Measurements from ENCODE around the gene CMTM2.
"Not testable (repeated sequence)": the region's sequence is repeated elsewhere in the genome, so short reads cannot be mapped to it uniquely, and the experiment has no call there.

The CMTM2 gene

DNA sequence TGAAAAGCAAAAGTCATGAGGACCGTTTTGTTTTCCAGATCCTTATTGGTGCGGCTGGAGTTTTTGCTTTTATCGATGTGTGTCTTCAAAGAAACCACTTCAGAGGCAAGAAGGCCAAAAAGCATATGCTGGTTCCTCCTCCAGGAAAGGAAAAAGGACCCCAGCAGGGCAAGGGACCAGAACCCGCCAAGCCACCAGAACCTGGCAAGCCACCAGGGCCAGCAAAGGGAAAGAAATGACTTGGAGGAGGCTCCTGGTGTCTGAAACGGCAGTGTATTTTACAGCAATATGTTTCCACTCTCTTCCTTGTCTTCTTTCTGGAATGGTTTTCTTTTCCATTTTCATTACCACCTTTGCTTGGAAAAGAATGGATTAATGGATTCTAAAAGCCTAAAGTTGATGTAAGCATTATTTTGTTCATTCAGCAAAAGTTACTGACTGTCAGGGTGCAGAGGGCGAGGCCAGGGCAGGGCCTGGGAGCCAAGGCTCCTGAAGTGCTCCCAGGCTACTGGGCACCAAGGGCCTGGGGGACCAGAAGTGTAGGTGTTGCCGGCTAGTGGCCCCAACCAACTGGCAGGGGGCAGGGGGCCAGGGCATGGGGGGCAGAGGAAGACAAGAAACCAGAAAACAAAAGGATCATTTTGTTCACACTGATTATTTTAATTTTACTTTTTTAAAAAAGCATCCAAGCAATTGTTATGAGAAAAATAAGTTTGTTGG, 8.8 kb downstream of the CMTM2 start:
- no peak for DNase-seq

- DNase-seq: peak; percentile 75
Measured at GRCh38 chr16:66588981-66589713, 9.9 kb downstream of the CMTM2 start.

- no peak for DNase-seq
Measured at GRCh38 chr16:66590322-66590721, 11.1 kb downstream of the CMTM2 start.

- no peak for DNase-seq
Measured at GRCh38 chr16:66591018-66591417, 11.8 kb downstream of the CMTM2 start.

DNA sequence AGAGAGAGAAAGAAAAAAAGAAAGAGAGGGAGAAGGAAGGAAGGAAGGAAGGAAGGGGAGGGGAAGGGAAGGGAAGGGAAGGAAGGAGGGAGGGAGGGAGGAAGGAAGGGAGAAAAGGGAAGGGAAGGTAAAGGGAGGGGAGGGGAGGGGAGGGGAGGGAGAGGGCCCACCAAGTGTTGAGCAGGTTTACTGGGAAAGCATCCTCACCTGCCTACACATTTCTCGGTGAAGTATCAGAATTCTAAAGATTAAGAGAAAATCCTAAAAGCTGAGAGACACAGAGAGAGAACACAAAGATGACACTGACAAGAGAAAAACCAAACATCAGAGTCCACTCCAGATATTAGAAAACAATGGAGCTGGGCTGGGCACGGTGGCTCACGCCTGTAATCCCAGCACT, 13.0 kb downstream of the CMTM2 start:
- no peak for DNase-seq

DNA sequence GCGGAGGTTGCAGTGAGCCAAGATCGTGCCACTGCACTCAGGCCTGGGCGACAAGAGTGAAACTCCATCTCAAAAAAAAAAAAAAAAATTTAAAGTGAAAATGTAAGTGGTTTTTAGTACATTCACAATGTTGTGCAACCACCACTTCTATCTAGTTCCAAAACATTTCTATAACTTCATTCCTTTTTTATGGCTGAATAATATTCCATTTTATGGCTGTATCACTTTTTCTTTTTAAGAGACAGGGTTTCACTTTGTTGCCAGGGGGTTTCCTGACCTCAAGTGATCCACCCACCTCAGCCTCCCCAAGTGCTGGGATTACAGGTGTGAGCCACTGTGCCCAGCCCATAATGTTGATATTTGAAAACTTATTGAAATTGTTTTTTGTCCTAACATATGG, 13.6 kb downstream of the CMTM2 start:
- DNase-seq: no peak

DNA sequence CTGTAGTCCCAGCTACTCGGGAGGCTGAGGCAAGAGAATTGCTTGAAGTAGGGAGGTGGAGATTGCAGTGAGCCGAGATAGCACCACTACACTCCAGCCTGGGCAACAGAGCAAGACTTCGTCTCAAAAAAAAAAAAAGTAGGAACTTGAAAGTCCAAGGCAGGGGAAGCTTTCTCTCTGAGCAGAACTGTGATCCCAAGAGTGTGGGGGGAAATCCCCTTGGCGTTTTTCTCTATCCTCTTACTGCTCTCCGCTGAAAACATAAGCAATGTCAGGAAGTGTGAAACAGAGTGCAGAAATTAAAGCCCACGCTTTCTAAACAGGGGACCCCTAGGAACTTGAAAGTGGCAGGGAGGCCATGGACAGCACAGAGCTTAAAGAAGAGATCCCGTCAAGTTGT, 15.5 kb downstream of the CMTM2 start:
- DNase-seq: no peak

- DNase-seq: not testable (repeated sequence)
Measured at GRCh38 chr16:66596559-66596958, 17.3 kb downstream of the CMTM2 start.

DNA sequence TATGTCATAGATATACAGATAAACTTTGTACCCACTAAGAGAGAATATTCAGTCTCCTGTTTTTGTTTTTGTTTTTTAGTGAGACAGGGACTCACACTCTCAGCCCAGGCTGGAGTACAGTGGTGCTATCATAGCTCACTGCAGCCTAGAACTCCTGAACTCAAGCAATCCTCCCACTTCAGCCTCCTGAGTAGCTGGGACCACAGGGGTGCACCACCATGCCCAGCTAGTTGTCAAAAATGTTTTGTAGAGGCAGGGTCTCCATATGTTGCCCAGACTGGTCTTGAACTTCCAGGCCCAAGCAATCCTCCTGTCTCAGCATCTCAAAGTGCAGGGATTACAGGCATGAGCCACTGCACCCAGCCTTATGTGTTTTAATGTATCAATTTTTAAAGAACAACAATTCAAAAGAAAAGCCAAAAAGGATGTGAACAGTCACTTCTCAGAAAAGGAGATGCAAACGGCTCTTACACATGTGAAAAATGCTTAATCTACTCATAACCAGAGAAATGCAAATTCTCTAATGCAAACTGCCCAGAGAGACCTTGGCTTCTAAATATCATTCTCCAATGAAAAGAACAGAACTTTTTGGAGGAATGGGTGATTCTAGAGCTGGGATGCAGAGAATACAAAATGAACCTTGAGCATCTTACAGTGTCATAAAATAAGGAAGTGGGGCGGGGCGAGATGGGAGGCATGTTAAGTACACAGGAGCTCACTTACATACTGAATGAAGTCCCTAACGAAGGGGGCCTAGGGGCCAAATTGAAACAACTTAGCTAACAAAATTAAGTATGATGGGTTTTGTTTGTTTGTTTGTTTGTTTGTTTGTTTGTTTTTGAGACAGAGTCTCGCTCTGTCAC, 18.0 kb downstream of the CMTM2 start:
- DNase-seq: no peak

DNA sequence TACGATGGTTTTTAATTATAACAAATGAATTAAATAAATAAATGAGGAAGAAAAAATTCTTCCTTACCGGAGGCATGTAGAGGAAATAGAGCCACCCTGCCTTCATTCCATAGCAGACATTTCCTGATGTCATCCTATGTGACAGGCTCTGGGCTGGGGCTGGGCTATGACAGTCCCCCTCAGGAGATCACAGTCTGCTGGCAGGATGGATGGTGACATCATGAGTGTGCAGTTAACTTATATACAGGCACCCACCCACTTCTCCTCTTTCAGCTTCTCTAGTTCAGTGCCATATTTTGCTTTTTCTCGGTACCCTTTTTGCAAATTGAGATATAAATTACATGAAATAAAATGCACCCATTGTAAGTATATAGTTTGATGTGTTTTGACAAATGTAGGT, 18.8 kb downstream of the CMTM2 start:
- DNase-seq: no peak

DNA sequence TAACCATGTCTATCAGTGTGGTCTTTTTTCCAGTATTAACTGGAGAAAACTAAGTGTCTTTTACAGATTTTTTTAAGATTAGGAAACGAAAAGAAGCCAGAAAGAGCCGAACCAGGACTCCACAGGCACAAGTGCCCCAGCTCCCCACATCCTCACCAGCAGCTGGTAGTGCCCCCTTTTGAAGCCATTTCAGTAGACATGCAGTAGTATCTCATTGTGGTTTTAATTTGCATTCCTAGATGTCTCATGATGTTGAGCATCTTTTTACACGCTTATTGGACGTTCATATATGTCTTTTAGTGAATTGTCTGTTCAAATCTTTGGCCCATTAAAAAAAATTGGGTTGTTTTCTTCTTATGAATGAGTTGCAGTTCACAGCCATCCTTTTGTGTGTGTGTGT, 20.5 kb downstream of the CMTM2 start:
- no peak for DNase-seq

DNA sequence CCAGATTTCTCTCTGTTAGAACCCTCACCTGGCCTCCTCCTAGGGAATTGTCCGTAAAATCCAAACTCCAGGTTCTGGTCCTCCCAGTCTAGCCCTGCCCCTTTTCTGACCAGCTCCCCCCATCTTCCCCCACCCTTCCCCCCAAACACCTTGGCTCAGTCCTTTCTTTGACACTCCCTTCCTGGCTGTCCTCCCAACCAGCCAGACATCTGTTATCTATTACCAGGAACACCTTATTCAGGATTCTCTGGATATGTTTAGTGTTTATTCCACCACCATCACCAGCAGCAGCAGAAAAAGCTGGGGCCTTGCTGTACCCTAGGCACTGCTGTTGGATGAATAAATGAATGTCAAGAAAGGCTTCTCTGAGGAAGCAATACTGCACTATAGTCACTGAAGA, 21.2 kb downstream of the CMTM2 start:
- no peak for DNase-seq

DNA sequence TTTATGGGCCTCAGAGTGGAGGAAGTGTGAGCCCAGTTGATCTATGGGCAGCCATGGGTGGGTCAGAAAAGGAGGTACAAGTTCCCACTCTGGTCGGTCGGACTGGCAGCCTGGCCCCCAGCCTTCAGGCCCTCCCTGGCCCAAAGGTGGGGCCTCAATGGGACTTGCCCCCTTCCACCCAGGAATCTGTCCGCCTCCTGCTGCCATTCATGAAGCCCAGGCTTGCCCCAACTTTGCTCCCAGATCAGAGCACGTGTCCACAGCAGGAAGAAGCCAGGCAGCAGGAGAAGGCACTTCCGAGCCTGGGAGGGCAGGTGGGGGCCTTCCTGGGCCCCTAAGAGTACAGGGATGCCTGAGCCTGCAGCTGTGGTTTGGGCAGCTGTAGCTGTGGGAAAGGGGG, 22.2 kb downstream of the CMTM2 start:
- no peak for DNase-seq

DNA sequence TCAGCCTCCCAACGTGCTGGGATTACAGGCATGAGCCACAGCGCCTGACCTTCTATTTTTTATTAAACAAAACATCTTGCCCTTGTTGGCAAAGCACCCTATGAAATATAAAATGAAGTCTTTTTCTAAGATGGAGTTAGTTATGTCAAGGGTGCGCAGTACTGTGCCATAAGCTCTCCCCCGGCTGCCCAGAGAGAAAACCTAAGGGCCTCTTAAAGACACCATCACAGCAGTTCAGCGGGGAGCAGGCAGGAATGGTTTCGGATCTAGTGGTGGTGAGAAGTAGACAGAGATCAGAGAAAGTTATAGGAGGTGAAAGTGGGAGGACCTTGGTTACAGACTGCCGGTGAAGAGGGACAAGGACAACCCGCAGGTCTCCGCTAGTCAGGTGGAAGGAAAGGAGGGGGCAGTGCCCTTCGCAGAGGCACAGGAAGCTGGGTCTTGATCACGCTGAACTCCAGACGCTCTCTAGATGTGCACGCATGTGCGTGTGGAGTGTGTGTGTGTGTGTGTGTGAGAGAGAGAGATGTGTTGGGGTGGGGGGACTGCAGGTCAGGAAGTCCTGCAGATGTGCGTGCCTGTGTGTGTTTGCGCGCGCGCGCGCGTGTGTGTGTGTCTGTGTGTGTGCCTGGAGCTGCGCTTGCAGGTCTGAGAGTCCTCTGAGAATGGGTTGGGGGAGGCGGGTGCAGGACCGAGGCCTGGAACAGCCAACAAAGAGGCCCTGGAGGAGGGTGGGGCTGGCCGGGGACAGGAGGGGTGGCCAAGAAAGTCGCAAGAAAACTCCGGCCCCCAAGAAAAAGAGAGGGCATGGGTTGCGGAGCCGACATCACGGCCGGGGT, 24.5 kb downstream of the CMTM2 start:
- peak; percentile 73 for DNase-seq

- DNase-seq: peak; percentile 69
Measured at GRCh38 chr16:66604376-66605176, 25.3 kb downstream of the CMTM2 start, which contains the start of gene CMTM3. Gene CMTM3 (plus strand): TSS chr16:66604704. CDS start chr16:66604806, 102 bp downstream.

GRCh38 chr16:66605177-66605978, 26.1 kb downstream of the CMTM2 start:
- peak; percentile 17 for DNase-seq

DNA sequence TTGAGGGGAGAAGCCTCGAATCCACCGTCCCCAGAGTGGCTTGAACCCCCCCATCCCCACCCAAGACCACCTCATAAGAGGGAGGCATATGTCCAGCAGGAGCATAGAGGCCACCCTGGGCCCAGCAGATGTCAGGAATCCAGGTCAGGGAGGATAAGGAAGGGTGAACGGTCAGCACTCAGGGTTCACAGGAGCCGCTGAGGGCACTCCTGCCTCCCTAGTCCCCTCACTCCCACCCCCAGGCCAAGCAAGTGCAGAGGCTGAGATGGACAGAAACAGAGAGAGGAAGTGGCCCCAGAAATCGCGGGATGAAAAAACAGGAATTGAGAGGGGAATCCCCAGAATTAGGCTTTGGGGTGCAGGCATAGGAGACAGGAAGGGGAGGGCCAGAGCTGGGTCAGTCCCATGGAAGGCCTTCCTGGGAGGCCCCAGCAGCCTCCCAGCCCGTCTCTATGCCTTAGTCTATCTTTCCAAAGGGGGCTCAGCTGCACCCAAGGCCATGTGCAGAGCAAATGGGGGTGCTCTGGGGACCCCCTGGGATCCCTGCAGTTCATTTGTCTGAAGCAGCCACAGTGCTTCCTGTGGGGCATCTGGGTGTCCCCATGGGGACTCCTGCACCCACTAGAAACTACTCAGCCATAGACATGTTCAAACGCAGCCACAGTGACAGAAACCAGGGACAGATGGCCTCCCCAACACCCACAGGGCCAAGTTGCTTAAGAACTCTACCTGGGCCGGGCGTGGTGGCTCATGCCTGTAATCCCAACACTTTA, 26.9 kb downstream of the CMTM2 start:
- no peak for DNase-seq

GRCh38 chr16:66608241-66609138, 29.2 kb downstream of the CMTM2 start:
- peak; percentile 86 for DNase-seq

GRCh38 chr16:66609139-66609510, 29.9 kb downstream of the CMTM2 start:
- no peak for DNase-seq
